Right lobe of liver (tissue), 4 donors: Measurements from ENCODE around the gene FGFR3.

Experiments used
- POLR2A ChIP-seq: fragments of 450-650 bp; IDR thresholded peaks from one replicate; pipeline ENCODE4 v1.6.1; 2017; ENCODE audit warnings: antibody characterized with exemption, mild to moderate bottlenecking
- TF ChIP-seq, protein P1 (sequence below), 4 donors: fragments of 200-600 bp in 3 of 4; fragments of 450-650 bp in 1 of 4; IDR thresholded peaks; one replicate each; pipeline versions ENCODE4 v1.5.1 to v1.8.0; 2016 to 2022; ENCODE audit warnings: antibody characterized with exemption in 4 of 4, mild to moderate bottlenecking in 2 of 4
- donor health status: DM: no; HTN: no; CAD: no.
- donor health status: DM: no; HTN: no; CAD: no.
- donor health status: DM: no; HTN: yes; CAD: no.

- TF ChIP-seq POLR2A, result no peak
- TF ChIP-seq, protein P1, sequence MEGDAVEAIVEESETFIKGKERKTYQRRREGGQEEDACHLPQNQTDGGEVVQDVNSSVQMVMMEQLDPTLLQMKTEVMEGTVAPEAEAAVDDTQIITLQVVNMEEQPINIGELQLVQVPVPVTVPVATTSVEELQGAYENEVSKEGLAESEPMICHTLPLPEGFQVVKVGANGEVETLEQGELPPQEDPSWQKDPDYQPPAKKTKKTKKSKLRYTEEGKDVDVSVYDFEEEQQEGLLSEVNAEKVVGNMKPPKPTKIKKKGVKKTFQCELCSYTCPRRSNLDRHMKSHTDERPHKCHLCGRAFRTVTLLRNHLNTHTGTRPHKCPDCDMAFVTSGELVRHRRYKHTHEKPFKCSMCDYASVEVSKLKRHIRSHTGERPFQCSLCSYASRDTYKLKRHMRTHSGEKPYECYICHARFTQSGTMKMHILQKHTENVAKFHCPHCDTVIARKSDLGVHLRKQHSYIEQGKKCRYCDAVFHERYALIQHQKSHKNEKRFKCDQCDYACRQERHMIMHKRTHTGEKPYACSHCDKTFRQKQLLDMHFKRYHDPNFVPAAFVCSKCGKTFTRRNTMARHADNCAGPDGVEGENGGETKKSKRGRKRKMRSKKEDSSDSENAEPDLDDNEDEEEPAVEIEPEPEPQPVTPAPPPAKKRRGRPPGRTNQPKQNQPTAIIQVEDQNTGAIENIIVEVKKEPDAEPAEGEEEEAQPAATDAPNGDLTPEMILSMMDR (IDR thresholded peaks at IDR 0.05), result no peak
Observed at GRCh38 chr4:1765409-1766072, 27.6 kb upstream of the FGFR3 start.
